ENCODE data around the gene C14orf93.
"Not testable (repeated sequence)": the region's sequence is repeated elsewhere in the genome, so short reads cannot be mapped to it uniquely, and the experiment has no call there.

Gene C14orf93

DNA sequence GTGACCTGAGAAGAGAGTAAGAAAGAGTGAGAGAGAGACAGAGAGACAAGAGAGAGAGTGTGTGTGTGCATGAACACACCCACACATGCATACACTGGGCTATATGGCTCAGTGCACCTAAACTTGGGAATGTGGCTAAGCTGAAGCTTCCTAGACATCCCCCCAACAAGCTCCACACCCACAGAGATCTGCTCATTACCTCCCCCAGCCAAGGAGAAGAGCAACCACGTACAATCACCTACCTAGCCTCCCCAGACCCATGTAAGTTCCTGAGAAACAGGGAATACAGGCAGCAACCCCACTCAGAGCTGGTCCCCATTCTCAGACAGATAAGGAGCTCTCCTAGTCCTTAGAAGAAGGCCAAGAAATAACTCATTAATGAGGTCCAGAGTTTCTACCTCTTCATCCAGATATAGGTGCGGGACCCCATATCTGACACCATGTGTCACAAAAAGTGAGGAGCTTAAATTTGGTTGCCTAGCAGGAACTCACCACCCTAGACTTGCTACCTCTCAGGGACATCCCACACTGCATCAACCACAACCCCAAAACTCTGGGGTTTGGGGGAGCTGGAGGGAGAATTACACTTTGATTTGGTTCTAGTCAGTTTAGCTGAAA, 37.5 kb downstream of the C14orf93 start:
- no peak for DNase-seq

DNA sequence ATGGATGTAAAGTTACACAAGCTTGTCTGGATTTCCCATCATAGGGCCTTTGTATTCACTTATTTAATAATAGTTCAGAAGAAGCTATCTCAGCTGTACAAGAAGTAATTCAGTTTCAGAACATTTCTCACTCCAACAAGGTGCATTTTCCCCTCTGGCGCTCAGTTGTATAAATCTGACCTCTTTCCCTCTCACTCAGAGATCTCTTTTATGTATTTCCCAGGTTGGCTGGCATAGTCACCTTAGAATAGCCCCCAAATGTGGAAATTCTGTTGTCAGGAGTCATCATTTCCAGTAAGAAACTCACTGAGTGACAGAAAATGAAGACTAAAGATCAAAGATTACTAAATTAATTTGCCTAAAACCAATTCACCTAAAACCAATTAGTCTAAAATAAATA, 38.8 kb downstream of the C14orf93 start:
- DNase-seq = no peak

DNA sequence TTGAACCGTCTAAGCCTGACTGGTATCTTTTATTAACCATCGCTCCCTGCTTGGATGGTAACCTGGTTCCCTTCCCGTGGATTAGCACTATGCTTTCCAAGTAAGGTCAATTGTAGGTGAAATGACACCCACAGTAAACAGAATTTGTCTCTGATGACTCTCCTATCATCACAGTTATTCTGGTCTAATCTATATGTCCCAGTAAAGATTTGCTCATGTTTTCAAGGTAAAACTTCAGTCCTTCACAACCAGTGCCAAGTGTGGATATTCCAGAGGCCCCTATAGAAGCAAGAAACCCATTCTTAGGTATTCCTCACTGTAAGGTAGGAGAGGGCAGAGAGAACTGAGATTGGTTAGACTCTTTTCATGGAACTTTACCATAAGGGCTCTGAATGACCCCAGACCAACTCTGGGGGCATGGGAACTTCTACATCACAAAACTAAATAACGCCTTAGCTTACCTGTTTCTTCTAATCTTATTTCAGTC, 43.1 kb downstream of the C14orf93 start:
- DNase-seq = no peak

DNA sequence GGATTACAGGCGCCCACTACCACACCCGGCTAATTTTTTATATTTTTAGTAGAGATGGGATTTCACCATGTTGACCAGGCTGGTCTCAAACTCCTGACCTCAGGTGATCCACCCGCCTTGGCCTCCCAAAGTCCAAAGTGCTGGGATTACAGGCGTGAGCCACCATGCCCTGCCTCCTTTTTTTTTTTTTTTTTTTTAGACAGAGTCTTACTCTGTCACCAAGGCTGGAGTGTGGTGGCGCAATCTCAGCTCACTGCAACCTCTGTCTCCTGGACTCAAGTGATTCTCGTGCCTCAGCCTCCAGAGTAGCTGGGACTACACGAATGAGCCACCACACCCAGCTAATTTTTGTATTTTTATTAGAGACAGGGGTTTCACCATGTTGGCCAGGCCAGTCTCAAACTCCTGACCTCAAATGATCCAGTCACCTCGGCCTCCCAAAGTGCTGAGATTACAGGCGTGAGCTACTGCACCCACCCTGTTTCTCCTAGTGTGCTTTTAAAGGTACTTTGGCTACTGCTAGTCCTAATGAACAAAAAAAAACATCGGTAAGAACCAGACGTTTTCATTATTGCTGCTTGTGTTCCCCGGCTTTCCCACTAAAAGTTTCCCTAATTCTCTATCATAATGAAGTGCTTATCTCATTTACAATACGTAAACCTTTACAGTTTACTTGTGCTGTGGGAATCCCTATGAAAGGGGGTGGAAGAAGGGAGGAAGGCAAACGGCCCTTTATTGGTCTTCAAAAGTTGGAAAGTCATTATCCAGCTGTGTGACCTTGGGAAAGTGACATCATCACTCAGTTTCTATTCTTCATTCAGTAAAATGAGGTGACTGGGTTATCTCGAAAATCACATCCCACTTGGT, 43.8 kb downstream of the C14orf93 start:
- DNase-seq = not testable (repeated sequence)

DNA sequence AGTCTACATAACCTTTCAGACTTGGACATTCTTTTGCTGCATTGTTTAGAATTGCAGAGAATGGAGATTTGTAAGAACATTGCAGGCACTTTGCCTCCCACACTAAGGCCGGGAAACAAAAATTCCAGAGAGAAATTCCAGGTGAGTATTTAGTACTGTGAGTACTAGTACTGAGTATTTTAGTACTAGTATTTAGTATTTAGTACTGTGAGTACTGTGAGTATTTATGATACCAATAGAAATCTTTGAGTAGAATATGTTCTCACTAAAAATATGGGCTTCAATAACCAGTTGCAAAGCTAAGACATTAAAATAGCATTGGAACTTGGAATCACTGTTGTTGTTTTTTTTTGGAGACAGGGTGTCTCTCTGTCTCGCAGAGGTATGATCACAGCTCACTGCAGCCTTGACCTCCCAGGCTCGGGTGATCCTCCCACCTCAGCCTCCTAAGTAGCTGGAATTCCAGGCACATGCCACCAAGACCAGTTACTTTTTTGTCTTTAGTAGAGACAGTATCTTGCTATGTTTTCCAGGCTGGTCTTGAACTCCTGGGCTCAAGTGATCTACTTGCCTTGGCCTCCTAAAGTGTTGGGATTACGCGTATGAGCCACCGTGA, 47.8 kb downstream of the C14orf93 start:
- DNase-seq = no peak

- DNase-seq = no peak
Measured at GRCh38 chr14:22955702-22956569, 54.0 kb downstream of the C14orf93 start.

DNA sequence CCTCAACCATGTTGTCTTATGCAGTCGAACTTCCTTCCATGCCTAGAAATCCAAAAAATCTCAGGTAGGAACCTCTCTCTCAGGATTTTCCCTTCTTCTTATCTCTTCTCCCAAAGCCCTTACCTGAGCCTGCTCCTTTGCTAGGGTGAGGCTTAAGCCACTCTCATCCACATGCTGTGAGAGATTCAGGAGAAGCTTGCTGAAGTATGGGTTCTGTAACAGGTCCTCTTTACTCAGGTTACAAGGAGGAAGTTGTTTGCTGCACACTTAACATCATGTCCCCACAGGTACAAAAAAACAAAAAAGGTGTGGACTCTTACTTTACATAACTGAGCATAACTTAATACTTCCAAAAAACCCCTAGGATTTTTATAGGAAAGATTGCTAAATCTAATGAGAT, 57.5 kb downstream of the C14orf93 start:
- DNase-seq = no peak

DNA sequence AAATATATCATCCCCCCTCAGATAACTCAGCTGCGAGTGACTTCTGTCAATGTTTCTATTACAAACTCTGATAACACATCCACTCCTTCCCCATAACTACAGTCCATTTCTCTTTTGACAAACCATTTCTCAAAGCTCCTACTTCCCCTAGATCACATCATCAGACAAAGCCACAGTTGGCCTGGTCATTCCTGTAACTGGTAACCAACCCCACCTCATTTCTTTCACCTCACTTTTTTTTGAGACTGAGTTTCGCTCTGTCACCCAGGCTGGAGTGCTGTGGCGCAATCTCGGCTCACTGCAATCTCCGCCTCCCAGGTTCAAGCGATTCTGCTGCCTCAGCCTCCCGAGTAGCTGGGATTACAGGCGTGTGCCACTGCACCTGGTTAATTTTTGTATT, 58.1 kb downstream of the C14orf93 start:
- DNase-seq = not testable (repeated sequence)

- no peak for DNase-seq
Measured at GRCh38 chr14:22945642-22946041, 64.3 kb downstream of the C14orf93 start.

GRCh38 chr14:22939684-22940083, 70.3 kb downstream of the C14orf93 start:
- DNase-seq = no peak
